HEK293 (cell line): ENCODE measurements around the gene PRPF38B.

Experiments used
- CTCF ChIA-PET: fragments of 350-600 bp; formaldehyde crosslinking; extraction: SDS; loops from one replicate; lab custom pipeline; 2021; ENCODE audit warnings: antibody characterized with exemption; lab: Yijun Ruan, JAX
- POLR2A ChIA-PET: fragments of 300-600 bp; formaldehyde crosslinking; extraction: SDS; loops from one replicate; lab custom pipeline; 2020; ENCODE audit warnings: antibody characterized with exemption, inconsistent platforms; lab: Yijun Ruan, JAX
- H3K27ac ChIP-seq: fragments of 200-500 bp; sonication (Bioruptor generic); 2 replicates; pipeline ENCODE4 v1.5.1; 2014; ENCODE audit warnings: low read depth, low read length, control low read depth, inconsistent platforms; ENCODE audit errors: extremely low read depth
- H3K36me3 ChIP-seq, 2 experiments: fragments of 200-500 bp in 1 of 2; sonication (Bioruptor generic) in 1 of 2; 1 replicate in 1 of 2; 2 replicates in 1 of 2; pipeline ENCODE4 v1.5.1; 2014 to 2017; ENCODE audit warnings: inconsistent platforms in 2 of 2, low read length in 2 of 2; ENCODE audit not compliant: control insufficient read depth in 2 of 2, insufficient read depth in 1 of 2
- H3K4me1 ChIP-seq: fragments of 200-500 bp; sonication (Bioruptor generic); 2 replicates; pipeline ENCODE4 v1.5.1; 2014; ENCODE audit warnings: mild to moderate bottlenecking, low read length, inconsistent platforms; ENCODE audit not compliant: control insufficient read depth, insufficient read depth
- H3K4me3 ChIP-seq: 2 replicates; pipeline ENCODE4 v1.5.1; 2011; ENCODE audit warnings: low read depth, mild to moderate bottlenecking, control low read depth, low read length, moderate library complexity
- H3K9me3 ChIP-seq: fragments of 200-500 bp; sonication (Bioruptor generic); 2 replicates; pipeline ENCODE4 v1.5.1; 2014; ENCODE audit warnings: low read depth, low read length, inconsistent platforms; ENCODE audit not compliant: control insufficient read depth, insufficient read depth
- BCL11A ChIP-seq: fragments of 450-650 bp; formaldehyde crosslinking; IDR thresholded peaks from 2 replicates; pipeline ENCODE4 v1.5.1; 2016; ENCODE audit warnings: low read depth, missing biosample characterization, missing genetic modification characterization
- EGR2 ChIP-seq: fragments of 450-650 bp; formaldehyde crosslinking; IDR thresholded peaks from 2 replicates; pipeline ENCODE4 v1.5.1; 2016; ENCODE audit warnings: low read depth, missing biosample characterization, missing genetic modification characterization
- GFI1B ChIP-seq: fragments of 450-650 bp; formaldehyde crosslinking; IDR thresholded peaks from 2 replicates; pipeline ENCODE4 v1.5.1; 2016; ENCODE audit warnings: missing biosample characterization, missing genetic modification characterization
- HOXA7 ChIP-seq: sonication (generic); formaldehyde crosslinking; IDR thresholded peaks from 2 replicates; pipeline ENCODE4 v1.8.1; 2022; ENCODE audit warnings: missing genetic modification reagents, borderline replicate concordance
- PRDM1 ChIP-seq: fragments of 450-650 bp; formaldehyde crosslinking; IDR thresholded peaks from 2 replicates; pipeline ENCODE4; 2016; ENCODE audit warnings: missing biosample characterization, missing genetic modification characterization
- TCF7L2 ChIP-seq: IDR thresholded peaks from 2 replicates; pipeline ENCODE4 v1.6.1; 2011; ENCODE audit warnings: low read depth, mild to moderate bottlenecking, inconsistent platforms, low read length, moderate library complexity, borderline replicate concordance
- ZBTB7A ChIP-seq: fragments of 450-650 bp; formaldehyde crosslinking; IDR thresholded peaks from 2 replicates; pipeline ENCODE4 v1.5.1; 2016; ENCODE audit warnings: low read depth, missing biosample characterization, missing genetic modification characterization
- ZNF132 ChIP-seq: fragments of 450-650 bp; formaldehyde crosslinking; IDR thresholded peaks from 2 replicates; pipeline ENCODE4 v1.5.1; 2017; ENCODE audit warnings: missing biosample characterization, missing genetic modification characterization, borderline replicate concordance
- ZNF140 ChIP-seq: fragments of 450-650 bp; formaldehyde crosslinking; IDR thresholded peaks from 2 replicates; pipeline ENCODE4 v1.5.1; 2016; ENCODE audit warnings: missing biosample characterization, missing genetic modification characterization
- ZNF202 ChIP-seq: fragments of 450-650 bp; formaldehyde crosslinking; IDR thresholded peaks from 2 replicates; pipeline ENCODE4 v1.5.1; 2016; ENCODE audit warnings: missing biosample characterization, missing genetic modification characterization, borderline replicate concordance
- ZNF274 ChIP-seq, 2 experiments: fragments of 200-500 bp in 1 of 2; fragments of 450-650 bp in 1 of 2; sonication (Bioruptor generic) in 1 of 2; formaldehyde crosslinking in 1 of 2; IDR thresholded peaks; 2 replicates each; pipeline versions ENCODE4 v1.5.1 to v1.6.1; 2014 to 2016; ENCODE audit warnings: borderline replicate concordance in 1 of 2, inconsistent platforms in 1 of 2, low read length in 1 of 2, missing biosample characterization in 1 of 2, missing genetic modification characterization in 1 of 2
- ZNF341 ChIP-seq: fragments of 450-650 bp; formaldehyde crosslinking; IDR thresholded peaks from 2 replicates; pipeline ENCODE4; 2016; ENCODE audit warnings: low read depth, missing biosample characterization, missing genetic modification characterization
- ZNF354C ChIP-seq: fragments of 450-650 bp; formaldehyde crosslinking; IDR thresholded peaks from 2 replicates; pipeline ENCODE4 v1.5.1; 2016; ENCODE audit warnings: missing biosample characterization, missing genetic modification characterization, low read depth, borderline replicate concordance
- ZNF366 ChIP-seq: fragments of 450-650 bp; formaldehyde crosslinking; conservative IDR thresholded peaks from 2 replicates; pipeline ENCODE4 v1.5.1; 2016; ENCODE audit warnings: missing biosample characterization, missing genetic modification characterization
- ZNF48 ChIP-seq: fragments of 450-650 bp; formaldehyde crosslinking; IDR thresholded peaks from 2 replicates; pipeline ENCODE4 v1.5.1; 2016; ENCODE audit warnings: missing biosample characterization, missing genetic modification characterization
- ZNF521 ChIP-seq: fragments of 450-650 bp; formaldehyde crosslinking; IDR thresholded peaks from 2 replicates; pipeline ENCODE4 v1.5.1; 2017; ENCODE audit warnings: missing biosample characterization, mild to moderate bottlenecking, missing genetic modification characterization
- ZNF658 ChIP-seq: fragments of 450-650 bp; formaldehyde crosslinking; IDR thresholded peaks from 2 replicates; pipeline ENCODE4; 2016; ENCODE audit warnings: missing biosample characterization, missing genetic modification characterization
- TF ChIP-seq, protein P1 (sequence below): fragments of 450-650 bp; formaldehyde crosslinking; IDR thresholded peaks from 2 replicates; pipeline ENCODE4 v1.5.1; 2016; ENCODE audit warnings: missing biosample characterization, missing genetic modification characterization
- TF ChIP-seq, protein P2 (sequence below): fragments of 450-650 bp; formaldehyde crosslinking; IDR thresholded peaks from 2 replicates; pipeline ENCODE4 v1.5.1; 2017; ENCODE audit warnings: missing biosample characterization, mild to moderate bottlenecking, missing genetic modification characterization, moderate library complexity
- TF ChIP-seq, protein P3 (sequence below): fragments of 450-650 bp; formaldehyde crosslinking; IDR thresholded peaks from 2 replicates; pipeline ENCODE4 v1.5.1; 2016; ENCODE audit warnings: missing biosample characterization, missing genetic modification characterization
- TF ChIP-seq, protein P4 (sequence below): fragments of 450-650 bp; formaldehyde crosslinking; IDR thresholded peaks from 2 replicates; pipeline ENCODE4 v1.5.1; 2016; ENCODE audit warnings: missing biosample characterization, missing genetic modification characterization
- TF ChIP-seq, protein P5 (sequence below): fragments of 450-650 bp; formaldehyde crosslinking; IDR thresholded peaks from 2 replicates; pipeline ENCODE4 v1.5.1; 2016; ENCODE audit warnings: missing biosample characterization, missing genetic modification characterization

PRPF38B gene

DNA sequence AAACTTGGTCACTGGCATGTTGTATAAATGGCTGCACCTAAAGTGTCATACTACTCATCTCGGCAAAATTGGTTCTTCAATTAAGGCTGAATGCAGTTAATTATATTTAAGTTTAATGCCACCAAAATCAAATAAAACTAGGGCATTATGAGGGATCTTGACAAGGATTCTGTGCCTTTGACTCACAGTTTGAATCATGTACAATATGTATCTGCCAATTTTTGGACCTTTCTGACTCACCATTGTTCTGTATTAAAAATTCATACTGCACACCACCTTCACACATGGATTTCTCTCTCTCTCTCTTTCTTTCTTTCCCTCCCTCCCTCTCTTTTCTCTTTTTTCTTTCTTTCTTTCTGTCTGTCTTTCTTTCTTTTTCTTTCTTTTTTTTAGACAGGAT, 40.3 kb downstream of the PRPF38B start:
- ChIA-PET CTCF (no interaction called here), POLR2A (no interaction called here)
- Histone ChIP-seq H3K4me1 (no peaks in the 10 kb centered on the region), H3K27ac (no peak overlapping the region), H3K4me3 (no peak overlapping the region), H3K9me3 (no peaks in the 10 kb centered on the region), H3K36me3 (no peaks in the 10 kb centered on the region)
- TF ChIP-seq ZNF354C (tag by site-specific recombination) (no peak), PRDM1 (tag by site-specific recombination) (peak; percentile 11; the same call in 1 of the 2 replicates), GFI1B (tag by site-specific recombination) (no peak), ZNF202 (tag by site-specific recombination) (no peak), ZNF366 (peak; percentile 32; the same call in 1 of the 2 replicates), ZNF140 (tag by site-specific recombination) (no peak), ZNF274 (IDR thresholded peaks at IDR 0.05; ENCODE audit: low read length) (no peak), ZNF274 (tag by site-specific recombination; IDR thresholded peaks at IDR 0.05; ENCODE audit: borderline replicate concordance) (no peak), HOXA7 (CRISPR knock-in tag) (no peak), ZNF132 (tag by site-specific recombination) (no peak), TCF7L2 (no peak)
- TF ChIP-seq, protein P1, sequence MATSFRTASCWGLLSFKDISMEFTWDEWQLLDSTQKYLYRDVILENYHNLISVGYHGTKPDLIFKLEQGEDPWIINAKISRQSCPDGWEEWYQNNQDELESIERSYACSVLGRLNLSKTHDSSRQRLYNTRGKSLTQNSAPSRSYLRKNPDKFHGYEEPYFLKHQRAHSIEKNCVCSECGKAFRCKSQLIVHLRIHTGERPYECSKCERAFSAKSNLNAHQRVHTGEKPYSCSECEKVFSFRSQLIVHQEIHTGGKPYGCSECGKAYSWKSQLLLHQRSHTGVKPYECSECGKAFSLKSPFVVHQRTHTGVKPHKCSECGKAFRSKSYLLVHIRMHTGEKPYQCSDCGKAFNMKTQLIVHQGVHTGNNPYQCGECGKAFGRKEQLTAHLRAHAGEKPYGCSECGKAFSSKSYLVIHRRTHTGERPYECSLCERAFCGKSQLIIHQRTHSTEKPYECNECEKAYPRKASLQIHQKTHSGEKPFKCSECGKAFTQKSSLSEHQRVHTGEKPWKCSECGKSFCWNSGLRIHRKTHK (tag by site-specific recombination): no peak

DNA sequence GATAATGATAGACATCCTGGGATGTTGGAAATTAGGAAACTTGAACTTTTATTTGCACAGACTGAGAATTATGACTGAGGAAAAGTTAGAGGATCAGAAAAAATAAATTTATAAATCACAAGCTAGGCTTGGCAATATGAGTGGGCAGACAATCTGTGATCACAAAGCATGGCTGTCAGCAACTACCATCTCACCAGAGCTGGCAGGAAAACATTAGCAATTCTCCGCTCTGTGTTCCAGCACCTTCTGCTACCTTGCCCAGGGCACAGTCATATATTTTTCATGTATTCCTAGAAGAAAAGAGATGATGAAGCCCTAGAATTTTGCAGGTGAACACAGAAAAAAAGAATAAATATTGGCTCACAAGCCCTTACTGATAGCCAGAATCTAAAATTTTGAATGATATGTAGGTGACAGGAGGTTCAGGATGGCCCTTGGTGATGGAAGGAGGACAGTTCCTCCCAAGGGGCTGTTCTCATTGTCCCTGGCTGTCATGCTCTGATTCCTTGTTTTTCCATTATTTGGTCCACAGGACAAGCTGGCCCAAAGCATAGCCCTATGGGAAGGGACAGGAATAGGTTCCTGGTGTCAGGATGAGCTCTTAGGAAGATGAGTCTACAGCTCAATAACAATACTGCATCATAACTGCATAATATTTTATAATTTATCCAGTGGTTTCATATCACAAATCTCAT, 42.2 kb downstream of the PRPF38B start:
- Histone ChIP-seq H3K4me1 (no peaks in the 10 kb centered on the region), H3K9me3 (no peaks in the 10 kb centered on the region), H3K4me3 (no peak overlapping the region), H3K27ac (no peak overlapping the region), H3K36me3 (no peaks in the 10 kb centered on the region)
- ChIA-PET POLR2A (interaction anchor here (1.0 kb wide), 1 partner anchor 16 kb away, joined by 5 read pairs; no protein-coding TSS in a partner anchor), CTCF (interaction anchor here (0.6 to 1.5 kb wide), 3 partner anchors 11 to 53 kb away, joined by 3 to 6 read pairs (median 5); no protein-coding TSS in a partner anchor)
- no peak for TF ChIP-seq EGR2 (tag by site-specific recombination)
- TF ChIP-seq, protein P2, sequence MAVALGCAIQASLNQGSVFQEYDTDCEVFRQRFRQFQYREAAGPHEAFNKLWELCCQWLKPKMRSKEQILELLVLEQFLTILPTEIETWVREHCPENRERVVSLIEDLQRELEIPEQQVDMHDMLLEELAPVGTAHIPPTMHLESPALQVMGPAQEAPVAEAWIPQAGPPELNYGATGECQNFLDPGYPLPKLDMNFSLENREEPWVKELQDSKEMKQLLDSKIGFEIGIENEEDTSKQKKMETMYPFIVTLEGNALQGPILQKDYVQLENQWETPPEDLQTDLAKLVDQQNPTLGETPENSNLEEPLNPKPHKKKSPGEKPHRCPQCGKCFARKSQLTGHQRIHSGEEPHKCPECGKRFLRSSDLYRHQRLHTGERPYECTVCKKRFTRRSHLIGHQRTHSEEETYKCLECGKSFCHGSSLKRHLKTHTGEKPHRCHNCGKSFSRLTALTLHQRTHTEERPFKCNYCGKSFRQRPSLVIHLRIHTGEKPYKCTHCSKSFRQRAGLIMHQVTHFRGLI: no peak
- no peak for TF ChIP-seq BCL11A (tag by site-specific recombination)
- TF ChIP-seq, protein P3, sequence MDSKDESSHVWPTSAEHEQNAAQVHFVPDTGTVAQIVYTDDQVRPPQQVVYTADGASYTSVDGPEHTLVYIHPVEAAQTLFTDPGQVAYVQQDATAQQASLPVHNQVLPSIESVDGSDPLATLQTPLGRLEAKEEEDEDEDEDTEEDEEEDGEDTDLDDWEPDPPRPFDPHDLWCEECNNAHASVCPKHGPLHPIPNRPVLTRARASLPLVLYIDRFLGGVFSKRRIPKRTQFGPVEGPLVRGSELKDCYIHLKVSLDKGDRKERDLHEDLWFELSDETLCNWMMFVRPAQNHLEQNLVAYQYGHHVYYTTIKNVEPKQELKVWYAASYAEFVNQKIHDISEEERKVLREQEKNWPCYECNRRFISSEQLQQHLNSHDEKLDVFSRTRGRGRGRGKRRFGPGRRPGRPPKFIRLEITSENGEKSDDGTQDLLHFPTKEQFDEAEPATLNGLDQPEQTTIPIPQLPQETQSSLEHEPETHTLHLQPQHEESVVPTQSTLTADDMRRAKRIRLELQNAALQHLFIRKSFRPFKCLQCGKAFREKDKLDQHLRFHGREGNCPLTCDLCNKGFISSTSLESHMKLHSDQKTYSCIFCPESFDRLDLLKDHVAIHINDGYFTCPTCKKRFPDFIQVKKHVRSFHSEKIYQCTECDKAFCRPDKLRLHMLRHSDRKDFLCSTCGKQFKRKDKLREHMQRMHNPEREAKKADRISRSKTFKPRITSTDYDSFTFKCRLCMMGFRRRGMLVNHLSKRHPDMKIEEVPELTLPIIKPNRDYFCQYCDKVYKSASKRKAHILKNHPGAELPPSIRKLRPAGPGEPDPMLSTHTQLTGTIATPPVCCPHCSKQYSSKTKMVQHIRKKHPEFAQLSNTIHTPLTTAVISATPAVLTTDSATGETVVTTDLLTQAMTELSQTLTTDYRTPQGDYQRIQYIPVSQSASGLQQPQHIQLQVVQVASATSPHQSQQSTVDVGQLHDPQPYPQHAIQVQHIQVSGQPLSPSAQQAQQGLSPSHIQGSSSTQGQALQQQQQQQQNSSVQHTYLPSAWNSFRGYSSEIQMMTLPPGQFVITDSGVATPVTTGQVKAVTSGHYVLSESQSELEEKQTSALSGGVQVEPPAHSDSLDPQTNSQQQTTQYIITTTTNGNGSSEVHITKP: no peak
- TF ChIP-seq ZNF48 (tag by site-specific recombination): no peak
- TF ChIP-seq, protein P4, sequence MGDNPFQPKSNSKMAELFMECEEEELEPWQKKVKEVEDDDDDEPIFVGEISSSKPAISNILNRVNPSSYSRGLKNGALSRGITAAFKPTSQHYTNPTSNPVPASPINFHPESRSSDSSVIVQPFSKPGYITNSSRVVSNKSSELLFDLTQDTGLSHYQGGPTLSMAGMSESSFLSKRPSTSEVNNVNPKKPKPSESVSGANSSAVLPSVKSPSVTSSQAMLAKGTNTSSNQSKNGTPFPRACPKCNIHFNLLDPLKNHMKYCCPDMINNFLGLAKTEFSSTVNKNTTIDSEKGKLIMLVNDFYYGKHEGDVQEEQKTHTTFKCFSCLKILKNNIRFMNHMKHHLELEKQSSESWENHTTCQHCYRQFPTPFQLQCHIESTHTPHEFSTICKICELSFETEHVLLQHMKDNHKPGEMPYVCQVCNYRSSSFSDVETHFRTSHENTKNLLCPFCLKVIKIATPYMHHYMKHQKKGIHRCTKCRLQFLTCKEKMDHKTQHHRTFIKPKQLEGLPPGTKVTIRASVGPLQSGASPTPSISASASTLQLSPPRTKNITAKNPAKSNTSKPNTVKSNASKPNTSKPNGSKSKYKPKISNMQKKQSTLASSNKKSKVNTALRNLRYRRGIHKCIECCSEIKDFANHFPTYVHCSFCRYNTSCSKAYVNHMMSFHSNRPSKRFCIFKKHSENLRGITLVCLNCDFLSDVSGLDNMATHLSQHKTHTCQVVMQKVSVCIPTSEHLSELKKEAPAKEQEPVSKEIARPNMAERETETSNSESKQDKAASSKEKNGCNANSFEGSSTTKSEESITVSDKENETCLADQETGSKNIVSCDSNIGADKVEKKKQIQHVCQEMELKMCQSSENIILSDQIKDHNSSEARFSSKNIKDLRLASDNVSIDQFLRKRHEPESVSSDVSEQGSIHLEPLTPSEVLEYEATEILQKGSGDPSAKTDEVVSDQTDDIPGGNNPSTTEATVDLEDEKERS (tag by site-specific recombination): no peak
- TF ChIP-seq ZNF658 (tag by site-specific recombination): no peak
- TF ChIP-seq ZBTB7A (tag by site-specific recombination): no peak
- TF ChIP-seq, protein P5, sequence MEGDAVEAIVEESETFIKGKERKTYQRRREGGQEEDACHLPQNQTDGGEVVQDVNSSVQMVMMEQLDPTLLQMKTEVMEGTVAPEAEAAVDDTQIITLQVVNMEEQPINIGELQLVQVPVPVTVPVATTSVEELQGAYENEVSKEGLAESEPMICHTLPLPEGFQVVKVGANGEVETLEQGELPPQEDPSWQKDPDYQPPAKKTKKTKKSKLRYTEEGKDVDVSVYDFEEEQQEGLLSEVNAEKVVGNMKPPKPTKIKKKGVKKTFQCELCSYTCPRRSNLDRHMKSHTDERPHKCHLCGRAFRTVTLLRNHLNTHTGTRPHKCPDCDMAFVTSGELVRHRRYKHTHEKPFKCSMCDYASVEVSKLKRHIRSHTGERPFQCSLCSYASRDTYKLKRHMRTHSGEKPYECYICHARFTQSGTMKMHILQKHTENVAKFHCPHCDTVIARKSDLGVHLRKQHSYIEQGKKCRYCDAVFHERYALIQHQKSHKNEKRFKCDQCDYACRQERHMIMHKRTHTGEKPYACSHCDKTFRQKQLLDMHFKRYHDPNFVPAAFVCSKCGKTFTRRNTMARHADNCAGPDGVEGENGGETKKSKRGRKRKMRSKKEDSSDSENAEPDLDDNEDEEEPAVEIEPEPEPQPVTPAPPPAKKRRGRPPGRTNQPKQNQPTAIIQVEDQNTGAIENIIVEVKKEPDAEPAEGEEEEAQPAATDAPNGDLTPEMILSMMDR (tag by site-specific recombination): no peak
- TF ChIP-seq ZNF521 (tag by site-specific recombination): no peak
- no peak for TF ChIP-seq ZNF341 (tag by site-specific recombination)
